ENCODE measurements around the gene PODXL2.

Gene PODXL2

GRCh38 chr3:127711896-127712295, 82.9 kb downstream of the PODXL2 start:
- no peak for DNase-seq

- DNase-seq: no peak
Observed at GRCh38 chr3:127712461-127712860, 83.5 kb downstream of the PODXL2 start.

GRCh38 chr3:127712881-127713771, 84.1 kb downstream of the PODXL2 start:
- DNase-seq: no peak

GRCh38 chr3:127714125-127714571, 85.2 kb downstream of the PODXL2 start:
- DNase-seq: peak; percentile 55

- no peak for DNase-seq
Observed at GRCh38 chr3:127714866-127715265, 85.9 kb downstream of the PODXL2 start.

- no peak for DNase-seq
Observed at GRCh38 chr3:127715532-127715931, 86.5 kb downstream of the PODXL2 start.

GRCh38 chr3:127716384-127716783, 87.4 kb downstream of the PODXL2 start:
- DNase-seq: no peak

- DNase-seq: no peak
Observed at GRCh38 chr3:127717357-127718244, 88.6 kb downstream of the PODXL2 start.

GRCh38 chr3:127718245-127718915, 89.4 kb downstream of the PODXL2 start:
- no peak for DNase-seq

- no peak for DNase-seq
Observed at GRCh38 chr3:127718916-127719290, 89.9 kb downstream of the PODXL2 start.

GRCh38 chr3:127719369-127719768, 90.4 kb downstream of the PODXL2 start:
- no peak for DNase-seq

GRCh38 chr3:127720161-127720823, 91.3 kb downstream of the PODXL2 start:
- no peak for DNase-seq

- DNase-seq: no peak
Observed at GRCh38 chr3:127720985-127721935, 92.3 kb downstream of the PODXL2 start.

- DNase-seq: no peak
Observed at GRCh38 chr3:127722091-127722784, 93.3 kb downstream of the PODXL2 start.
